Common myeloid progenitor, CD34-positive (primary cell): ENCODE measurements around the gene RFT1. TPM values are rescaled to one million over a fixed set of nuclear protein-coding genes. Genes with fewer than 3 reads are reported as not detected.
A peak's percentile ranks its signal among the peaks of the same experiment; 100 is the strongest.

ENCODE experiments used
- CTCF ChIA-PET: fragments of 350-600 bp; sonication (Branson Sonifier 250); formaldehyde crosslinking; loops from one replicate; lab custom pipeline; 2021; ENCODE audit warnings: antibody characterized with exemption; lab: Charles Lee
- POLR2A ChIA-PET: fragments of 350-600 bp; sonication (Branson Sonifier 250); formaldehyde crosslinking; loops from one replicate; lab custom pipeline; 2021; ENCODE audit warnings: antibody characterized with exemption; lab: Charles Lee
- DNase-seq, 3 donors: peaks; one replicate each; pipeline versions ENCODE4 v3.0.0 to v3.0.0-alpha.2; 2013
- H3K27ac ChIP-seq, 2 experiments: 1 replicate in 1 of 2; 2 replicates in 1 of 2; pipeline ENCODE4 v1.7.0; 2013; ENCODE audit warnings: inconsistent platforms in 2 of 2, low read length in 2 of 2, mild to moderate bottlenecking in 2 of 2, low read depth in 1 of 2, moderate library complexity in 1 of 2; ENCODE audit not compliant: severe bottlenecking in 2 of 2, insufficient read depth in 1 of 2, poor library complexity in 1 of 2
- H3K27me3 ChIP-seq, 5 experiments: replicated peaks in 2 of 5; 1 replicate in 3 of 5; 2 replicates in 2 of 5; pipeline versions ENCODE4 v1.6.1 to v1.7.0; 2013; ENCODE audit warnings: low read length in 4 of 5, mild to moderate bottlenecking in 2 of 5, moderate library complexity in 2 of 5, inconsistent platforms in 1 of 5; ENCODE audit not compliant: insufficient read depth in 5 of 5, control insufficient read depth in 4 of 5
- H3K36me3 ChIP-seq, 4 experiments: 1 replicate in 2 of 4; 2 replicates in 2 of 4; pipeline versions ENCODE4 v1.6.1 to v1.7.0; 2013; ENCODE audit warnings: low read length in 3 of 4, control low read depth in 1 of 4, mild to moderate bottlenecking in 1 of 4; ENCODE audit not compliant: control insufficient read depth in 4 of 4, insufficient read depth in 4 of 4
- H3K4me1 ChIP-seq, 4 experiments: 1 replicate in 3 of 4; 2 replicates in 1 of 4; pipeline versions ENCODE4 v1.6.1 to v1.7.1; 2013; ENCODE audit warnings: low read length in 3 of 4, mild to moderate bottlenecking in 3 of 4, control low read depth in 1 of 4, inconsistent platforms in 1 of 4, moderate library complexity in 1 of 4; ENCODE audit not compliant: control insufficient read depth in 4 of 4, insufficient read depth in 4 of 4; ENCODE audit errors: control extremely low read depth in 1 of 4
- H3K4me3 ChIP-seq, 7 experiments: 1 replicate in 4 of 7; 2 replicates in 3 of 7; pipeline versions ENCODE4 v1.5.1 to v1.7.0; 2013; ENCODE audit warnings: mild to moderate bottlenecking in 7 of 7, low read length in 6 of 7, moderate library complexity in 6 of 7, inconsistent platforms in 2 of 7, low read depth in 2 of 7, control low read depth in 1 of 7; ENCODE audit not compliant: insufficient read depth in 4 of 7, control insufficient read depth in 1 of 7; ENCODE audit errors: extremely low read depth in 1 of 7
- H3K9me3 ChIP-seq, 5 experiments: 1 replicate in 4 of 5; 2 replicates in 1 of 5; pipeline versions ENCODE4 v1.6.1 to v1.7.1; 2013; ENCODE audit warnings: low read length in 4 of 5, mild to moderate bottlenecking in 2 of 5, inconsistent platforms in 1 of 5, low read depth in 1 of 5, moderate library complexity in 1 of 5; ENCODE audit not compliant: control insufficient read depth in 4 of 5, insufficient read depth in 2 of 5; ENCODE audit errors: control extremely low read depth in 1 of 5
- WGBS: methylation state at CpG from one replicate; pipeline ENCODE4 v1.1.5; 2013; ENCODE audit not compliant: insufficient coverage; 5-methylcytosine and 5-hydroxymethylcytosine counted together
- polyA plus RNA-seq: library from polyadenylated mRNA; unstranded; fragments of 120-200 nt; gene quantifications from one replicate; pipeline ENCODE4 v1.2.1, GENCODE V29; 2013

RFT1 gene, protein sequence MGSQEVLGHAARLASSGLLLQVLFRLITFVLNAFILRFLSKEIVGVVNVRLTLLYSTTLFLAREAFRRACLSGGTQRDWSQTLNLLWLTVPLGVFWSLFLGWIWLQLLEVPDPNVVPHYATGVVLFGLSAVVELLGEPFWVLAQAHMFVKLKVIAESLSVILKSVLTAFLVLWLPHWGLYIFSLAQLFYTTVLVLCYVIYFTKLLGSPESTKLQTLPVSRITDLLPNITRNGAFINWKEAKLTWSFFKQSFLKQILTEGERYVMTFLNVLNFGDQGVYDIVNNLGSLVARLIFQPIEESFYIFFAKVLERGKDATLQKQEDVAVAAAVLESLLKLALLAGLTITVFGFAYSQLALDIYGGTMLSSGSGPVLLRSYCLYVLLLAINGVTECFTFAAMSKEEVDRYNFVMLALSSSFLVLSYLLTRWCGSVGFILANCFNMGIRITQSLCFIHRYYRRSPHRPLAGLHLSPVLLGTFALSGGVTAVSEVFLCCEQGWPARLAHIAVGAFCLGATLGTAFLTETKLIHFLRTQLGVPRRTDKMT
- polyA plus RNA-seq, result 19.2 TPM

DNA sequence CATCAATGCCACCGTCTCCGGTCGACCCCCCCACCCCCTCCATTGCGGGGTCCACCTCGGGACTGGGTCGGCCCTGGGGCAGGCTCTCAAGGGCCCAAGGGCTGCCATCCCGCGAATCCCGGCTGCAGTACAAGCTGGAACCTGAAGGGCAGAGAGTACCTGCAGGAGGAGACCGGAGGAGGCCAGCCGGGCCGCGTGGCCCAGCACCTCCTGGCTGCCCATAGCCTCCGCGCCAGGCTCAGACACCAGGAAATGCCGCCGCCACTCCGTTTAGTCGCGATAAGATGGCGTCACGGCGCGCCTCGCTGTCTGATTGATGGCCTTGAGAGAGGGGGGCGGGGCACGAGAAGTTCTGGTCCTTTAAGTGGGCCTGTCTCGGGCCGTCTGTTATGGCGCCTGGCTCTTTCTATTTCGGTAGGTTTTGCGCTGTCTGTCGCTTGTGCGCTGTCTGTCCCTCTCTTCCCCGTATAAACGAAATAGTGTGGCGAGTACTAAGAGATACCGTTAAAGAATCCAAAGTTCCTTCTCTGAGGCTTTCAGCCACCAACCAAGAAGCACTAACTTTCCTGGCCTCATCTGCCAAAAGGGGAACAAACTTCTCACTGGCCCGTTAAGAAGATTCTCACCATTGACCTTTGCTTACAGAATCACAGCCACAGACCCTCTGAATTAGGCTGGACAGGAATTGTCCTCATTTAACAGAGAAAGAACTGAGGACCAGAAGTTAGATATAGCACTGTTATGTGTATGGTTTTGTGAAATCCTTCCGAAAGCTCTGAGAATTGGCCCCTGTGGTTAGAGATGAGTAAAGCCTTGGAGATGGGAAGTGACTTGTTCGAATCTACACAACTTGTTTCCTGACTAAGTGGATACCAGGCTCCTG lies at the start of gene RFT1:
Gene RFT1, minus strand, starts transcription at position 257 of the 883 bp plus-strand sequence. Its CDS starts 35 bp downstream, at position 222.
- POLR2A ChIA-PET, result interaction anchor here (0.6 to 0.8 kb wide), 2 partner anchors 59 to 976 kb away, joined by 3 read pairs; partner anchors contain the start of gene POC1A
- Histone ChIP-seq H3K36me3 (peaks cover 2 to 15% (median 6%) of the 10 kb centered on the region in 4 experiments), H3K9me3 (no peaks in the 10 kb centered on the region), H3K27me3 (no peaks in the 10 kb centered on the region), H3K27ac (peak within 1 kb of the TSS; percentile 94 to 97), H3K4me3 (peak within 1 kb of the TSS; percentile 71 to 97 (median 87)), H3K4me1 (peaks cover 15 to 31% (median 25%) of the 10 kb centered on the region in 4 experiments)
- under 1% methylated on average over 39 of the region's 41 CpGs for WGBS
- DNase-seq, result peak; percentile 98
- CTCF ChIA-PET, result interaction anchor here (1.0 to 12.9 kb wide), 9 partner anchors 13 to 83 kb away, joined by 3 to 125 read pairs (median 17); no protein-coding TSS in a partner anchor

DNA sequence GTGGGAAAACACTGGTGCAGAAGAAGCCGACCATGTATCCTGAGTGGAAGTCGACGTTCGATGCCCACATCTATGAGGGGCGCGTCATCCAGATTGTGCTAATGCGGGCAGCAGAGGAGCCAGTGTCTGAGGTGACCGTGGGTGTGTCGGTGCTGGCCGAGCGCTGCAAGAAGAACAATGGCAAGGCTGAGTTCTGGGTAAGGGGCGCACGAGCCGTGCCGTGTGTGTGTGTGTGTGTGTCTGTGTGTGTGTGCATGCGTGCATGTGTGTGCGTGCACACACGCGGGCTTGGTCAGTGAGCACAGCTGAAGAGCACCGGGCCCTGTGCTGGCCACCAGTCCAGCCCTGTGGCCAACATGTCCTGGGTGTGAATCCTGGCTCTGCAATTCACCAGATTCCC lies 49.3 kb upstream of the RFT1 start:
- Histone ChIP-seq H3K36me3 (peaks cover 3 to 73% (median 15%) of the 10 kb centered on the region in 4 experiments), H3K27ac (no peak overlapping the region), H3K4me1 (peaks cover 0 to 32% (median 0%) of the 10 kb centered on the region in 4 experiments), H3K4me3 (no peak overlapping the region), H3K27me3 (no peaks in the 10 kb centered on the region), H3K9me3 (no peaks in the 10 kb centered on the region)
- DNase-seq, result no peak
- ChIA-PET CTCF (interaction anchor here (1.0 kb wide), 1 partner anchor 45 kb away, joined by 3 read pairs; no protein-coding TSS in a partner anchor), POLR2A (no interaction called here)
- WGBS, result 96% methylated on average over 16 of the region's 20 CpGs

DNA sequence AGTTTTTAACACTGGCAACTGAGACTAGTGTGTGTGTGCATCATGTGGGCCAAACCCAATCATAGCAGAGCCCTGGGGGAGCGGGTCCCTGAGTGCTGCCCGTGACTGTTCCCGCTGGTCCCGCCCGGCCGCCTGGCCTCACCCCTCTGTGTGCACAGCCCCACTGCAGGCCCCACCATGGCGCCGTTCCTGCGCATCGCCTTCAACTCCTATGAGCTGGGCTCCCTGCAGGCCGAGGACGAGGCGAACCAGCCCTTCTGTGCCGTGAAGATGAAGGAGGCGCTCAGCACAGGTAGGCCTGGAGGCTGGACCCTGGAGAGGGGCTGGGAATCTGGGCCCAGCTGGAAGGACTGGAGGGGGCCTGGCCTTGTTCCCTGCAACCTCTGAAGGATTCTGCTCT lies 48.0 kb upstream of the RFT1 start:
- H3K4me3 ChIP-seq, result no peak overlapping the region
- ChIA-PET CTCF (interaction anchor here (1.0 kb wide), 1 partner anchor 22 kb away, joined by 3 read pairs; no protein-coding TSS in a partner anchor), POLR2A (no interaction called here)
- peaks cover 0 to 46% (median 0%) of the 10 kb centered on the region in 4 experiments for H3K4me1 ChIP-seq
- no peaks in the 10 kb centered on the region for H3K27me3 ChIP-seq
- no peak for DNase-seq
- no peak overlapping the region for H3K27ac ChIP-seq
- H3K36me3 ChIP-seq, result peaks cover 3 to 77% (median 13%) of the 10 kb centered on the region in 4 experiments
- H3K9me3 ChIP-seq, result no peaks in the 10 kb centered on the region
- 95% methylated on average over 15 of the region's 15 CpGs for WGBS

DNA sequence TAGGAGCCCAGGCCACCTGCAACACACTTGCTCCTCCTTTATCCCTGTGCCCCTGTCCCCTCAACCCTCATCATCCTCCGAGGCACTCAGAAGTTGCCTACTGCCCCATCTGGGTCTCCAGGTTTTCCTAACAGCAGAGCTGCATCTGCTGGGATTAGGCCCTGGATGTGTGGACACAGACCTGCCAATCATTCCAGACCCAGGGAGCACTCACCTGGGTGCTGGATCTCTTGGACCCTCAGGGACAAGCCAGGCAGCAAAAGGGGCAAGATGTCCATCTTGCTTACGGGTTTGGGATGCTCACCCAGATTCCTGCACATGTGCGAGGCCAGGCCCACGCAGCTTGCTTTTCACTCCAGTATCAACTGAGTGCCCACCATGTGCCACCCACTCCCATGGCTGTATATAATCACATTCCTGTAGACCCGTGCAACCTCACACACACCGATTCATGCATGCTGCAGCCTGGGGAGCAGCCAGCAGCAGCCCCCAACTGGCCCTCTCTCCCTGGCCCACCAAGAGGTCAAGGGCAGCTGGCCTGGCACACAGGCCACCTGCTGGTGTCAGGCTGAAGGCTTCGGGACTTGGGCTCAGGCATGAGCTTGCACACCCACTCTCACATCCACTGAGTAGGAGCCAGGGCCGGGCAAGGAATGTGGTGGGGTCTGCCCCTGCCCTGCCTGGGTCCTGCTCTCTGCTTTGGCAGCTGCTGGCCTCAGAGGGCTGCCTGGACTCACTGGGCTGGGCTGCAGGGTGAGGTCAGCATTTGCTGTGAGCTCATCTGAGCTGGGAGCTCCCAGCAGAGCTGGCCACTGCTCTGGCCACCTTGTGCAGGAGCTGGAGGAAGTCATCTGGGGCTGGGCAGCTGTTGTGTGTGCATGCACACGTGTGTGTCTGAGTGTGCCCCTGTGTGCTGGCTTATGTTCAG lies 45.6 kb upstream of the RFT1 start:
- DNase-seq, result no peak
- peaks cover 0 to 68% (median 6%) of the 10 kb centered on the region in 4 experiments for H3K36me3 ChIP-seq
- POLR2A ChIA-PET, result no interaction called here
- H3K27ac ChIP-seq, result no peak overlapping the region
- H3K4me3 ChIP-seq, result no peak overlapping the region
- 94% methylated on average over 8 of the region's 9 CpGs for WGBS
- H3K4me1 ChIP-seq, result peaks cover 0 to 65% (median 17%) of the 10 kb centered on the region in 4 experiments
- CTCF ChIA-PET, result interaction anchor here (0.9 to 1.8 kb wide), 3 partner anchors 10 to 64 kb away, joined by 3 to 5 read pairs (median 4); no protein-coding TSS in a partner anchor
- no peaks in the 10 kb centered on the region for H3K27me3 ChIP-seq
- no peaks in the 10 kb centered on the region for H3K9me3 ChIP-seq

DNA sequence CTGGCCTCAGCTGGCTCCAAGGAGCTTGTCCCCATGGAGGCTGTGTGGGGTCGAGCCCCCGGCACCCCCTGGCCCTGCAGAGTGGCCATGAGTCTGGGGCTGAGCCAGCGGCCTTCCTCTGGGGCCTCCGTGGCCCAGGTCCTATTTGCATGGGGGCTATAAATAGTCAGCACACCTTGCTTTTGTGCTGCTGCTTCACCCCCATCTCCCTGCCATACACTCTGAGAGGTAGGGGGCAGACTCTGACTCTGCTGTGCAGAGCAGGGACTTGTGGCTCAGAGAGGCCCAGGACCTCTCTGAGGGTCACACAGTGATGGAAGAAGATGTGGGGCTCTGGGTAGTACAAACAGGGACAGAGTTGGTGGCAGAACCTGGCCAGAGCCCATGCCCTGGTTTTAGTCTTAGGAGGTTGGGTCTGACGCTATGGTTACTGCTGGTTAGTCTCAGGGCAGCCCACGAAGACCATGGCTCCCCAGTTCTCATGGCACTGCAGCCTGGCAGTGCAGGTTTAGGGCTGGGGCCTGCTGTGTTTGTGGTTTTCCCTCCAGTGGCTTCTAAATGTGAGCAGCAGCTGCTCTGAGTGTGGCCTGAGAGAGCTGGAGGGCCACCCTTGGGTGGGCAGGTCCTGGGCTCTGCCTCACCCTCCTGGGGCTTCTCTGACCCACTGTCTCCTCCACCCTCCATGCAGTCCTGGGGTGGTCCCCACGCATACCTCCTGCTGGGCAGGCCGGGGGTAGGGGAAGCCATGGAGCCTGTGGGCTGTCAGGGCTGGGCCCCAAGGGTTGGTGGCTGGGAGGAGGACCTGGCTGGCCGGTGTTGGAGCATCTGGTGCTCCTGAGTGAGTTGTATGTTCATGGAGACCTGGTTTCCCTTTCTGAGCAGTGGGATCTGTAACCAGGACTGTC lies 44.4 kb upstream of the RFT1 start:
- ChIA-PET CTCF (interaction anchor here (1.3 to 2.6 kb wide), 5 partner anchors 9 to 38 kb away, joined by 3 to 6 read pairs (median 4); partner anchors contain the start of gene PRKCD), POLR2A (no interaction called here)
- no peaks in the 10 kb centered on the region for H3K9me3 ChIP-seq
- 92% methylated on average over 9 of the region's 9 CpGs for WGBS
- DNase-seq, result no peak
- H3K4me1 ChIP-seq, result peaks cover 3 to 66% (median 29%) of the 10 kb centered on the region in 4 experiments
- H3K4me3 ChIP-seq, result no peak overlapping the region
- H3K27ac ChIP-seq, result no peak overlapping the region
- H3K36me3 ChIP-seq, result peaks cover 0 to 55% (median 4%) of the 10 kb centered on the region in 4 experiments
- H3K27me3 ChIP-seq, result no peaks in the 10 kb centered on the region
